GOT3 (cell line): ENCODE data around the gene GALNT17.

ENCODE experiments used
- DNase-seq: peaks from one replicate; lab custom pipeline; 2025; ENCODE audit warnings: mixed read lengths; lab: John Stamatoyannopoulos, UW

GALNT17 gene

GRCh38 chr7:71285571-71286145 is 153.7 kb downstream of the GALNT17 start:
- no peak for DNase-seq

DNA sequence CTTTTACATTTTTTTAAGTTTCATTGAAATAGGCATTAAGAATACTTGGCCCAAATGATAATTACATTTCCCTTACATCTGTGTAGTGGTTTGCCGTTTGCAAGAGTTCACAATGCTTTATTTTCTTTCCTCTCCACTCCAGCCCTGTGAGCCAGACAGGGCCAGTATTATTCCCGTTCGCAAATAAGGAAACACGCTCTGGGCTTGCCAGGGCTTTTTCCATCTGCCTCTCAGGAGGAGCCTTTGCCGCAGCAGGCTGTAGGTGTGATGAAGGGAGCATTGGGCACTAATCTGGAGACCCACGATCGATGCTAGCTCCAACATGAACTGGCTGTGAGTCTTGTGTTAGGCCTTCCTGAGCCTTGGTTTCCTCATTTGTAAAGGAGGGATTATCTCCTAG is 154.4 kb downstream of the GALNT17 start:
- DNase-seq = no peak

GRCh38 chr7:71286924-71287323 is 155.0 kb downstream of the GALNT17 start:
- DNase-seq = no peak

DNA sequence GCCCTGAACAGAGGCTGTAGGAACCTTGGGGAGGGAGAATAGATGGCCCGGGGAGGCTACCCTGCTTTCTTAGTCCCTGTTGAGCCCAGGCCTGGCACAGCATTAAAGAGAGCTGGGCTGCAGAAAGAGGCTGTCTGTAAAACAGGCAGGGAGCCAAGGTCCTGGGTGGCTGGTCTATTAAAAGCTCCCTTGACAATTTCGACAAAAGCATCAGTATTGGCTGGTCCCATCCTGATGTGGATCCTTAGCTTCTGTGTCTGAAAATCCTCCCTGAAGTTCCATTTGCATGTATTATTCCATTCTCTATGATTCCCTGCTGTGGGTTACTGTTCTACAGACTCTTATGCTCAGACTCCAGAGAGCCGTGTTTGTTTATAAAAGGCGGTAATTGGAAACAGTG is 158.5 kb downstream of the GALNT17 start:
- no peak for DNase-seq

- no peak for DNase-seq
Observed at GRCh38 chr7:71298378-71298777, 166.4 kb downstream of the GALNT17 start.

- DNase-seq = no peak
Observed at GRCh38 chr7:71300086-71300485, 168.1 kb downstream of the GALNT17 start.

- no peak for DNase-seq
Observed at GRCh38 chr7:71300603-71301002, 168.7 kb downstream of the GALNT17 start.

DNA sequence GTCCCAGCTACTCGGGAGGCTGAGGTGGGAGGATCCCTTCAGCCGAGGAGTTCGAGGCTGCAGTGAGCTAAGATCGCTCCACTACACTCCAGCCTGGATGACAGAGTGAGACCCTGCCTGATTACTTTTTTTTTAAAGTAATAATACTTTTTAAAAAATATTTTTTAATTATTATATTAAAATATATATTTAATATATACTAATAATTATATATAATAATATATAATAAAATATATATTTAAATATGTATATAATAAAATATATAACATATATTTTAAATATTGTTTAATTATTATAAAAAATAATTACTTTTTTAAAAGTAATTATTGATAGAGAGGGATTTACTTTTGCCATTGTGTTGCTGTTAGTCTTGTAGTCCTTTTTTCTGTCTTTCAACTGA is 169.2 kb downstream of the GALNT17 start:
- DNase-seq = no peak

GRCh38 chr7:71303566-71303965 is 171.6 kb downstream of the GALNT17 start:
- DNase-seq = no peak

GRCh38 chr7:71308096-71308495 is 176.2 kb downstream of the GALNT17 start:
- no peak for DNase-seq

DNA sequence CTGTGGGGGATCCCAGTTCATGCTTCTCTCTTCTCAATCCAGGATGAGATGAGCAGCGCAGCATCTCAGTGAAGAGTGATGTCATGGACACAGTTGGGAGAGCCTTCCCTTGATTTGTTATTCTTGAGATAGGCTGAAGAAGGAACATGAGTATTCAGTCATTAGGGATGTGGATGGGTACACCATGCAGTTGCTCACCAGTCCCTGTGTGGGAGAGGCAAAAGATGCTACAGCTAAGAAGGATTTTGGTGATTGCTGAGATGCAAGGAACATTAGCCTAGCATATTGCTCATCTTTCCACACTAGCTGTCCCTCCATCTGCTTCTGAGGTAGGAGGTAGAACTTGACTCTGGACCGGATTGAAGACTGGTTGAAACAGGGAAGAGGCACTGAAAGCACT is 179.6 kb downstream of the GALNT17 start:
- DNase-seq = no peak

DNA sequence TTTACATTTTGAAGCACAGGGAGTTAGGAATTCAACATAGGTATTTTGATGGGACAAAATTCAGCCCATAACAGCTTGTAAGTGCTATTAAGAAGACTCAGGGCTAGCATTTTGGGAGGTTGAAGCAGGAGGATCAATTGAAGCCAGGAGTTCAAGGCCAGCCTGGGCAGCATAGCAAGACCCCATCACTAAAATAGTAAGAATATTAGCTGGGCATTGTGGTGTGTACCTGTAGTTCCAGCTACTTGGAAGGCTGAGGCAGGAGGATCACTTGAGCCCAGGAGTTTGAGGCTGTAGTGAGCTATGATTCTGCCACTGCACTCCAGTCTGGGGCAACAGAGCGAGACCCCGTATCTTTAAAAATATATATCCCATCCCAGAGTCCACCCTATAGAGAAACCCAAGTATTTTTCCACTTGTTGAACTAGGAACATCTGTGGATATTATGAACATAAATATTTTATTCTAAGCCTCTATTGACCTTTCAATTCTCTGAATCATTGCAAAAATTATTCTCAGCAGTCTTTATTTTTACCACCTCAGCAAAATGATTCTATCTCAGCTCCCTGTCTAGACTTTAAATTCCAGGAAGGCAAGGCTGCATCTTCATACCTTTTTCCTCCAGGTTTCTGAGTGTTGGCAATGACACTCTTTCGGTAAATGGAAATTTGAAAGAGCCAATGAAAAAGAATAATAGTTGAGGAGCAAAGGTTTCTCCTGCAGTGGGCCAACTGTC is 181.0 kb downstream of the GALNT17 start:
- no peak for DNase-seq

DNA sequence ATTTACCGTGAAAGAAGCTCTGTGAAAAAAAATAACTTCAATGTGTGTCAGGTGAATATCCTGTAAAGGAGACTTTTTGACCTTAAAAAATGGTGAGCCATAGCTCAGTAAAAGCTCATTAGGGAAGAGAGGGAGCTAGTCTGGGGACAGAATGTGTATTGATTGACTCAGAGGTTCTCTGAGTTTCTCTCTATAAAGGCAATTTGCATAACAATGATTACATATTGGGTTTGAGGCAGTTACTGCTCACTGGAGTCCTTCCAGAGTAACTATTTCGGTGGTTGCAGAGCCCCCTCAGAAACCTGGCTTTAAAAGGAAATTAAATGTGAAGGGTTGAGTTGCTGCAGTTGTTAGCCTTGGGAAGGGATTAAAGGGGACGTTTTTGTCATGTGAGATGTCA is 181.6 kb downstream of the GALNT17 start:
- DNase-seq = no peak

- DNase-seq = no peak
Observed at GRCh38 chr7:71320916-71321315, 189.0 kb downstream of the GALNT17 start.

DNA sequence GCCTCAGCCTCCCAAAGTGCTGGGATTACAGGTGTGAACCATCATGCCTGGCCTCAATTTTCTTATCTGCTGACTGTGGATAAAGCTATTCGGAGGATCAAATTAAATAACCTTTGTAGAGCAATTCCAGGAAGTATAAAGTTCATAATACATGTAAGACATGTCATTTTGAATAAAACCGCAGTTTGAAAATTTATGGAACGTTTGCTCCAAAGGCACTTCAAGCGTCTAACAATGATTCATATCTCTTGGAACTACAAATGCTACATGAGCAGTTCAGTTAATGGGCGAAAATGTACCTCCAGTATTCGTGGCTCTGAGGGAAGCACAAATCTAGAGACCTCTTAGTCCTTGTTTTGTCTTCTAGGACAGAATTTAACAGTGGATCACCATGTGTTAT is 190.3 kb downstream of the GALNT17 start:
- DNase-seq = no peak

- DNase-seq = no peak
Observed at GRCh38 chr7:71323726-71324125, 191.8 kb downstream of the GALNT17 start.

DNA sequence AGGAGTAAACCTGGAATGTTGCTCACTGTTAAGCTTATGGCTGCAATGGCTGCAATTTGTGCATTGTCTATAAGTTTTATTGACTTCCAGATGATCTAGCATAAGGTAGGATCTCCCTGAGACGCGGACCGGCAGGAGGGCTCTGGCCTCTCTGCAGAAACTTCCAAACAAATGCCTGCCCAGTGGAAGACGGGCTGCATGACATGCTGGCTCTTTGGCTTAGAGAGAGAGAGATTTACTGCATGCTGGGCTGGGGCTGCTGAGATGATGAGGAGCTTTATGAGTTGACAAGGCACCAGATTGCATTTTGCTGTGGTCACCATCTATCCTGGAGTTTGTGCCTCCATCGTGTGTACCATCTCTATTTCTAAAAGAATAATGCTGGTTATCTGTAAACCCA is 193.2 kb downstream of the GALNT17 start:
- DNase-seq = no peak

DNA sequence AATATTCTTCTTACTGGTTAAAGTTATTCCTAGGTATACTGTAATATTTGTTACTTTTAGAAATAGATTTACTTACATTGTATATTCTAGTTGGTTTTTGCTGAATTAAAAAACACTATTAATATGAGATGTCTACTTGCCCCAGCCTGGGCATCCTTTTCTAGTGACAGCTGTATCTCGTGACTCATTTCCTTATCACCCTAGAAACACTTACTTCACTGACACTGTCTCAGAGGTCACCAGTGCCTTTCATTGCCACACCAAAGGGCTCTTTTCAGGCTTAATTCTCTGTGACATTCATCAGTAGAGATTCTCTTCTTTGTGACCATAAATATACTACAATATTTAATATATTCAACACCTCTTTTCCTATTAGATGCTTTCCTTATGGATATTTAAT is 194.7 kb downstream of the GALNT17 start:
- DNase-seq = no peak

- no peak for DNase-seq
Observed at GRCh38 chr7:71327946-71328345, 196.0 kb downstream of the GALNT17 start.

DNA sequence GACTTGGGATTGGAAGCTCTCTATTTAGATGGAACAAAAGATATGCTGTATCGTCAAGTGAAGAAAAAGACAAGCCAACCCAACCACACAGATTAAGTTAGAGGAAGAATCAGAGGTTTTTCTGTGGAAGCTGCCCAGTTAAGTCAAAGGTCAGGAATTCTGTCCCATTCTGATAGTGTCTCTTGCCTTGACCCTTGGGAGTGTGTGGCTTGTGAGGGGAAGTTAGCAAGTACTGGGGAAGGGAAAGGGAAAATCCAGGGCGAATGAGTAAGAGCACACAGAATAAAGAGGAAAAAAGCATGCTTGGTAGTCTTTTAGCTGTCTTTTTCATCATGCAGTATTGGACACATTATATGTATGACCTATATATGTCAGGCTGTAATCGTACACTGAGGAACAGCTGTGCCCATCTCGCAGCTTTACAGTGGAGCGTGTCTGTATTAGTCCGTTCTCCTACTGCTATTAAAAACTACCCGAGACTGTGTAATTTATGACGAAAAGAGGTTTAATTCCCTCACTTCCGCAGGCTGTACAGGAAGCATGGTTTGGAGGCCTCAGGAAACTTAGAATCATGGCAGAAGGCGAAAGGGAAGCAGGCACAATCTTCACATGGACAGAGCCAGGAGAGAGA is 197.2 kb downstream of the GALNT17 start:
- no peak for DNase-seq

GRCh38 chr7:71332207-71332606 is 200.3 kb downstream of the GALNT17 start:
- no peak for DNase-seq

GRCh38 chr7:71334541-71334940 is 202.6 kb downstream of the GALNT17 start:
- no peak for DNase-seq

DNA sequence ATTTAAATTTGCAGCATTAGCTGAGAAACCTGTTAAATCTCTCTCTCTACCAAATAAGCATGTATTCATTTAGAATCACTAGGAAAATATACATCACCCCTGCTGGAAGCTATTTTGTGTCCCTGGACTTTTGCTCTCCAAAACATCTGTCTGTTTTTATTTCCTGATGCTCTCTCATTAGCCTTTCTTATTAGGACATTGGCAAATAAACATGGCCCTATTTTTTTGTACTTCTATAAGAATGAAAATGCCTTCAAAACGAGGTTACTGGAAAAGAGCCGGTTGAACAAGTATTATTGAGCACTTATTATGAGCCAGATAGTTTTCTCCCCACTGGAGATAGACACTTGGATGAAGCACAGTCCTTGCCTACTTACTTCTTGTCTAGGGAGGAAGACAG is 206.9 kb downstream of the GALNT17 start:
- DNase-seq = no peak

DNA sequence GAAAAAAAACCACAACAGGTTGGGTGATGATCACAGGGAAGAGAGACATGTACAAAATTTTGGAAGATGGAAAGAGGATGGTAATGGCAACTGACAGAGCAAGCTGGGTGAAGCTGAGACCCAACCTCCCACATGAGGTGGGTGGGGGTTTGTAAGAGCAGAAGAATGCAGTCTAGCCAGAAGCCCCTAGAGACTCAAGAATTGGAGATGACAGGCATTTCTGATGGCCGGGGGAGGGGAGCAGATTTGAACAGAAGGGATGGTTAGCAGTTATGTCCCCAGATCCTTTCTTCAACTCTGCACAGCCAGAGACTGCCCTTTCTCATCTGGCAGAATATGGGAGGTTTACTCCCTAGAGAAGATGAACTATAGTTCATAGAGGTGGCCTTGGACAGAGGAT is 208.0 kb downstream of the GALNT17 start:
- no peak for DNase-seq
